ENCODE data around the gene DSCAM.

DNA sequence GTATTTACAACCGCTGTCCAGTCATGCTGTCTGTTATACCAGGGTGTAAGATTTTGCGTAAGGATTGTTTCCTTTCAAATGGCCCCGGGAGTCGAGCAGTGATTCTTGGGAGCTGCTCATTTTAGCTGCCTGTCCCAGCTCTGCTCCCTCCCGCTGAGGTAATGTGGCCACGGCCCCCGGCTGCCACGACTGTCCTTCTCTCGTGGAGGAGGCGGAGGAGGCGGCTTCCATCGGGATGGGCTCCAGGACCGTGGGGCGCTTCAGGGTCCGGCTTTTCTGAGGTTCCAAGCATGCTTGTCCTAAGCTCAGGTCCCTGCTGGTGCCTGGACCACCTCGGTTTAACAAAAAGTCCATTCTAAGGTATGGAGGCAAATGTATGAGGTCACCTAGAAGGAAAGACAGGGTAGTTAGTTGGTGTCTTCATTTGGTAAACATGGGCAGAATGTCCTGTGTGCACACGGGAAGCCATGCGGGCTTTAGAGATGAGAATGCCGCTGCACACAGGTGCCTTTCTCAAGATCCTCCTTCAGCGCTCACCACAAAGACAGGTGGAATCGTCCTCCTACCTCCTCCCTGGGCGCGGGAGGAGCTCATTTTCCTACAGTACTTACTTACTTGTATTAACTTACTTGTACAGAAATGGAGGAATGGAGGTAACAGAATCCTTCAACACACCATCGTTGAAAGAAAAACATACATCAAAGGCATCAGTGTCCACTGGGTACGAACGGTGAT, 833.8 kb downstream of the DSCAM start:
- no peak for TF ChIP-seq RCOR1 (conservative IDR thresholded peaks at IDR 0.05; ENCODE audit: low read depth, low read length)
- TF ChIP-seq SUZ12 (IDR thresholded peaks at IDR 0.05; ENCODE audit: unreplicated experiment) = no peak
- no peak for TF ChIP-seq SP1 (IDR thresholded peaks at IDR 0.05; ENCODE audit: low read depth, low read length)
- no peak for TF ChIP-seq NRF1 (conservative IDR thresholded peaks at IDR 0.05; ENCODE audit: low read depth, low read length)
- no peak for TF ChIP-seq CHD1 (IDR thresholded peaks at IDR 0.05; ENCODE audit: low read depth, low read length)
- TF ChIP-seq POLR2AphosphoS5 (IDR thresholded peaks at IDR 0.05; ENCODE audit: low read length) = no peak
- no peak for TF ChIP-seq POLR2A (IDR thresholded peaks at IDR 0.05; ENCODE audit: low read depth, low read length)

All from GM12878 (cell line).